ENCODE measurements around the gene ATP8B1.
A peak's percentile ranks its signal among the peaks of the same experiment; 100 is the strongest.

ATP8B1 gene

GRCh38 chr18:57640236-57640635 lies 162.9 kb downstream of the ATP8B1 start:
- TF ChIP-seq CTCF (IDR thresholded peaks at IDR 0.05; ENCODE audit: insufficient read depth, low read depth, low read length, missing control alignments), result no peak
- no peak for DNase-seq (ENCODE audit: low read depth)
- no peak overlapping the region for H3K4me3 ChIP-seq (ENCODE audit: low read length)

GRCh38 chr18:57635003-57635822 lies 167.9 kb downstream of the ATP8B1 start:
- DNase-seq (ENCODE audit: low read depth), result no peak
- TF ChIP-seq CTCF (IDR thresholded peaks at IDR 0.05; ENCODE audit: insufficient read depth, low read depth, low read length, missing control alignments), result no peak

GRCh38 chr18:57631697-57632096 lies 171.4 kb downstream of the ATP8B1 start:
- no peak for DNase-seq (ENCODE audit: low read depth)
- H3K4me3 ChIP-seq (ENCODE audit: low read length), result no peak overlapping the region
- TF ChIP-seq CTCF (IDR thresholded peaks at IDR 0.05; ENCODE audit: insufficient read depth, low read depth, low read length, missing control alignments), result no peak

More at GRCh38 chr18:57635003-57635822, 167.9 kb downstream of the ATP8B1 start:
- no peak overlapping the region for H3K4me3 ChIP-seq (ENCODE audit: low read length)

GRCh38 chr18:57630754-57631595 lies 172.1 kb downstream of the ATP8B1 start:
- DNase-seq (ENCODE audit: low read depth), result no peak
- H3K4me3 ChIP-seq (ENCODE audit: low read length), result peak overlapping the region; percentile 67
- no peak for TF ChIP-seq CTCF (IDR thresholded peaks at IDR 0.05; ENCODE audit: insufficient read depth, low read depth, low read length, missing control alignments)

GRCh38 chr18:57630002-57630753 lies 172.9 kb downstream of the ATP8B1 start:
- DNase-seq (ENCODE audit: low read depth), result peak; percentile 96
- peak; percentile 67 for TF ChIP-seq CTCF (IDR thresholded peaks at IDR 0.05; ENCODE audit: insufficient read depth, low read depth, low read length, missing control alignments)
- peak overlapping the region; percentile 67 for H3K4me3 ChIP-seq (ENCODE audit: low read length)

GRCh38 chr18:57629422-57629821 lies 173.7 kb downstream of the ATP8B1 start:
- peak overlapping the region; percentile 67 for H3K4me3 ChIP-seq (ENCODE audit: low read length)
- no peak for TF ChIP-seq CTCF (IDR thresholded peaks at IDR 0.05; ENCODE audit: insufficient read depth, low read depth, low read length, missing control alignments)
- DNase-seq (ENCODE audit: low read depth), result no peak
